GM12878 (cell line): ENCODE measurements around the gene MORC1. TPM values are rescaled to one million over a fixed set of nuclear protein-coding genes. Genes with fewer than 3 reads are reported as not detected.
"Not testable (repeated sequence)": the region's sequence is repeated elsewhere in the genome, so short reads cannot be mapped to it uniquely, and the experiment has no call there.

Experiments
- ATAC-seq: fragments of 200-7000 bp; cut with Tn5 transposase; 3 replicates; pipeline ENCODE4 v1.9.1; 2020; ENCODE audit warnings: mild to moderate bottlenecking, moderate library complexity
- BruUV-seq: library from RNA; stranded (reverse); fragments of 400-500 nt; replicated peaks from 2 replicates; lab custom pipeline; 2021; lab: Mats Ljungman, UMichigan
- CTCF ChIA-PET: fragments of 300-600 bp; sonication (Branson Sonifier 250); formaldehyde crosslinking; extraction: SDS; loops from one replicate; lab custom pipeline; 2021; ENCODE audit warnings: inconsistent platforms; lab: Yijun Ruan, JAX
- POLR2A ChIA-PET: fragments of 350-600 bp; formaldehyde crosslinking; extraction: SDS; loops from one replicate; lab custom pipeline; 2021; ENCODE audit warnings: inconsistent platforms; lab: Charles Lee
- RAD21 ChIA-PET: fragments of 300-600 bp; sonication (Branson Sonifier 250); formaldehyde crosslinking; loops from one replicate; lab custom pipeline; 2023; ENCODE audit warnings: antibody characterized with exemption; ENCODE audit not compliant: unreplicated experiment; lab: Charles Lee
- SMC1A ChIA-PET: fragments of 300-600 bp; sonication (Branson Sonifier 250); formaldehyde crosslinking; loops from one replicate; lab custom pipeline; 2023; ENCODE audit not compliant: unreplicated experiment, uncharacterized antibody; lab: Charles Lee
- DNase-seq: peaks from one replicate; pipeline ENCODE4 v3.0.0-alpha.2; 2011; ENCODE audit warnings: low read depth, low spot score
- FAIRE-seq: peaks from 3 replicates; lab custom pipeline; 2011; peaks lifted over from hg19 to GRCh38; lab: Jason Lieb, UNC
- H2AFZ ChIP-seq: 2 replicates; pipeline ENCODE4 v1.6.0; 2011; ENCODE audit warnings: low read depth, low read length, control low read depth; ENCODE audit not compliant: control insufficient read depth
- H3K27ac ChIP-seq: 2 replicates; pipeline ENCODE4 v1.5.1; 2011; ENCODE audit warnings: control low read depth; ENCODE audit not compliant: control insufficient read depth, insufficient read depth
- H3K27me3 ChIP-seq, 2 experiments: replicated peaks in 1 of 2; 2 replicates each; pipeline versions ENCODE4 v1.6.0 to v1.6.1; 2011; ENCODE audit warnings: low read length in 1 of 2; ENCODE audit not compliant: control insufficient read depth in 2 of 2, insufficient read depth in 2 of 2
- H3K36me3 ChIP-seq, 2 experiments: 2 replicates each; pipeline ENCODE4 v1.5.1; 2011; ENCODE audit warnings: low read length in 1 of 2; ENCODE audit not compliant: control insufficient read depth in 2 of 2, insufficient read depth in 2 of 2
- H3K4me1 ChIP-seq: 2 replicates; pipeline ENCODE4 v1.6.1; 2011; ENCODE audit warnings: mild to moderate bottlenecking, low read length, moderate library complexity, mixed read lengths; ENCODE audit not compliant: control insufficient read depth, insufficient read depth
- H3K4me2 ChIP-seq: 2 replicates; pipeline ENCODE4 v1.6.0; 2011; ENCODE audit warnings: control low read depth; ENCODE audit not compliant: control insufficient read depth, insufficient read depth
- H3K4me3 ChIP-seq: fragments of 200-600 bp; sonication (generic); 2 replicates; pipeline ENCODE4 v1.5.1; 2016
- H3K79me2 ChIP-seq: 2 replicates; pipeline ENCODE4 v1.6.0; 2011; ENCODE audit warnings: low read length; ENCODE audit not compliant: control insufficient read depth, insufficient read depth
- H3K9ac ChIP-seq: 2 replicates; pipeline ENCODE4 v1.8.0; 2011; ENCODE audit warnings: low read length, control low read depth, mixed read lengths; ENCODE audit not compliant: control insufficient read depth, insufficient read depth
- H3K9me3 ChIP-seq: replicated peaks from 3 replicates; pipeline ENCODE4 v1.5.1; 2011; ENCODE audit warnings: mild to moderate bottlenecking, low read length; ENCODE audit not compliant: control insufficient read depth, insufficient read depth
- H4K20me1 ChIP-seq: 2 replicates; pipeline ENCODE4 v1.6.0; 2011; ENCODE audit not compliant: control insufficient read depth, insufficient read depth
- ATF3 ChIP-seq: IDR thresholded peaks from 2 replicates; pipeline ENCODE4 v1.6.1; 2011; ENCODE audit warnings: low read depth, mild to moderate bottlenecking, low read length, moderate library complexity, borderline replicate concordance; ENCODE audit errors: extremely low read depth
- CBFB ChIP-seq: IDR thresholded peaks from 2 replicates; pipeline ENCODE4 v1.6.1; 2016; ENCODE audit warnings: antibody characterized with exemption, low read depth
- CHD1 ChIP-seq: IDR thresholded peaks from 2 replicates; pipeline ENCODE4 v1.6.1; 2012; ENCODE audit warnings: low read depth, low read length, improper control_type of control experiment
- FOXM1 ChIP-seq: IDR thresholded peaks from 2 replicates; pipeline ENCODE4 v1.6.1; 2012; ENCODE audit warnings: low read depth, mild to moderate bottlenecking, inconsistent platforms, low read length, moderate library complexity
- GATAD2B ChIP-seq: fragments of 450-650 bp; conservative IDR thresholded peaks from 2 replicates; pipeline ENCODE4 v1.6.1; 2017; ENCODE audit warnings: low read depth, mild to moderate bottlenecking, moderate library complexity
- HDGF ChIP-seq: fragments of 450-650 bp; IDR thresholded peaks from 2 replicates; pipeline ENCODE4 v1.6.1; 2016; ENCODE audit warnings: antibody characterized with exemption
- IRF4 ChIP-seq: IDR thresholded peaks from 2 replicates; pipeline ENCODE4 v1.6.1; 2011; ENCODE audit warnings: low read depth, low read length
- KLF5 ChIP-seq: fragments of 450-650 bp; IDR thresholded peaks from 2 replicates; pipeline ENCODE4 v1.6.1; 2014; ENCODE audit warnings: mild to moderate bottlenecking; ENCODE audit not compliant: partially characterized antibody
- MXI1 ChIP-seq: fragments of 150-350 bp; IDR thresholded peaks from 2 replicates; pipeline ENCODE4 v1.6.1; 2011; ENCODE audit warnings: low read depth, mild to moderate bottlenecking, inconsistent platforms, low read length, improper control_type of control experiment
- NR2C1 ChIP-seq: fragments of 450-650 bp; IDR thresholded peaks from 2 replicates; pipeline ENCODE4 v1.6.1; 2017; ENCODE audit warnings: antibody characterized with exemption, mild to moderate bottlenecking, moderate library complexity
- PAX8 ChIP-seq: fragments of 450-650 bp; IDR thresholded peaks from 2 replicates; pipeline ENCODE4 v1.6.1; 2017; ENCODE audit warnings: mild to moderate bottlenecking, moderate library complexity
- RAD51 ChIP-seq: fragments of 450-650 bp; IDR thresholded peaks from 2 replicates; pipeline ENCODE4 v1.6.1; 2016; ENCODE audit warnings: moderate library complexity, mild to moderate bottlenecking, inconsistent platforms
- RELB ChIP-seq: fragments of 450-650 bp; IDR thresholded peaks from 2 replicates; pipeline ENCODE4 v1.6.1; 2017; ENCODE audit warnings: low read depth, mild to moderate bottlenecking, moderate library complexity
- SIX5 ChIP-seq: IDR thresholded peaks from 2 replicates; pipeline ENCODE4 v1.6.1; 2011; ENCODE audit warnings: mild to moderate bottlenecking, low read depth, low read length, moderate library complexity; ENCODE audit not compliant: severe bottlenecking
- SMAD5 ChIP-seq: IDR thresholded peaks from 2 replicates; pipeline ENCODE4 v1.6.1; 2016; ENCODE audit warnings: antibody characterized with exemption, low read depth
- STAT1 ChIP-seq: fragments of 450-650 bp; conservative IDR thresholded peaks from 2 replicates; pipeline ENCODE4 v1.6.1; 2014; ENCODE audit warnings: antibody characterized with exemption, mild to moderate bottlenecking
- STAT3 ChIP-seq: IDR thresholded peaks from 2 replicates; pipeline ENCODE4 v1.6.1; 2011; ENCODE audit warnings: low read depth, low read length, improper control_type of control experiment
- YY1 ChIP-seq: IDR thresholded peaks from 2 replicates; pipeline ENCODE4 v1.6.1; 2011; ENCODE audit warnings: low read depth, mild to moderate bottlenecking, low read length
- WGBS: methylation state at CpG from one replicate; pipeline ENCODE4 v1.1.6; 2016; ENCODE audit warnings: low lambda C conversion rate; ENCODE audit not compliant: insufficient replicate concordance, insufficient coverage; ENCODE audit errors: missing lambda C conversion rate; 5-methylcytosine and 5-hydroxymethylcytosine counted together
- in situ Hi-C: fragments of 300-500 bp; cut with MboI; formaldehyde crosslinking; loops from 9 replicates; pipeline ENCODE4 v1.14.3; 2018; ENCODE audit warnings: mixed read lengths
- intact Hi-C: fragments of 100-400 bp; cut with micrococcal nuclease; formaldehyde crosslinking; loops from one replicate; pipeline ENCODE4 v1.14.2; 2022; ENCODE audit not compliant: unreplicated experiment
- polyA plus RNA-seq, 11 experiments: library from polyadenylated mRNA; depleted of rRNA in 4 of 11; unstranded in 6 of 11; stranded (reverse) in 5 of 11; fragments of >200 nt; fragmentation: Nextera tagmentation in 4 of 11; fragmentation: Illumina TruSeq in 1 of 11; extraction: Ambion mirVana in 4 of 11; extraction: Trizol in 1 of 11; gene quantifications; 1 replicate in 1 of 11; 2 replicates in 10 of 11; pipeline versions ENCODE4 v1.2.1 to v1.2.3, GENCODE V29; 2011 to 2016; ENCODE audit warnings: inconsistent platforms in 2 of 11, missing spikeins in 2 of 11, low read depth in 1 of 11
- total RNA-seq, 4 experiments: library from RNA; depleted of rRNA in 3 of 4; stranded (reverse); fragments of >200 nt in 3 of 4; fragmentation: Illumina TruSeq in 1 of 4; extraction: Trizol in 1 of 4; gene quantifications; 2 replicates each; pipeline versions ENCODE4 v1.2.1 to v1.2.3, GENCODE V29; 2013 to 2021

MORC1 gene
- total and polyA plus RNA-seq, 10 of the 15 experiments (the other 5 are each of a cell fraction or from before 2014, with no cell fraction given): 0.18 TPM; not detected in 9

- no peaks in the 10 kb centered on the region for H3K9me3 ChIP-seq
- no peak for DNase-seq
- no peaks in the 10 kb centered on the region for H3K27me3 ChIP-seq
- H3K4me1 ChIP-seq: no peaks in the 10 kb centered on the region
- H4K20me1 ChIP-seq: no peaks in the 10 kb centered on the region
- CTCF ChIA-PET: no interaction called here
- no peak within 1 kb of the TSS for H2AFZ ChIP-seq
- POLR2A ChIA-PET: no interaction called here
- H3K4me2 ChIP-seq: no peak within 1 kb of the TSS
- RAD21 ChIA-PET: no interaction called here
- no peak within 1 kb of the TSS for H3K4me3 ChIP-seq
- in situ Hi-C loops (no loop called here), intact Hi-C loops (no loop called here)
- 6% methylated on average over 3 of the region's 3 CpGs for WGBS
- H3K27ac ChIP-seq: no peak within 1 kb of the TSS
- FAIRE-seq: no peak
- no peak for TF ChIP-seq KLF5
- TF ChIP-seq IRF4: no peak
- no peak for TF ChIP-seq STAT1
- TF ChIP-seq CHD1: no peak
- no peak for TF ChIP-seq FOXM1
- TF ChIP-seq RAD51: no peak
- no peak for TF ChIP-seq SMAD5
- no peak for TF ChIP-seq ATF3
- no peak for TF ChIP-seq RELB
- TF ChIP-seq NR2C1: no peak
- TF ChIP-seq STAT3: no peak
- no peak for TF ChIP-seq YY1
- no peak for TF ChIP-seq HDGF
- no peak for TF ChIP-seq CBFB
- no peak for TF ChIP-seq GATAD2B
- no peak for TF ChIP-seq SIX5
- TF ChIP-seq PAX8: no peak
- TF ChIP-seq MXI1: no peak
- no peak for ATAC-seq
- SMC1A ChIA-PET: no interaction called here
- H3K9ac ChIP-seq: no peak within 1 kb of the TSS
- no peaks in the 10 kb centered on the region for H3K79me2 ChIP-seq
- H3K36me3 ChIP-seq: no peaks in the 10 kb centered on the region
- BruUV-seq: no TSS peak
Observed at GRCh38 chr3:109136523-109136922, 18.6 kb upstream of the MORC1 start, which contains the start of gene C3orf85. Gene C3orf85 (plus strand): TSS chr3:109136719. CDS start chr3:109136848, 129 bp downstream.

GRCh38 chr3:109133474-109133816 is 15.5 kb upstream of the MORC1 start:
- intact Hi-C loops, H3K36me3 ChIP-seq, DNase-seq, H3K4me2 ChIP-seq, BruUV-seq, H3K4me3 ChIP-seq, H2AFZ ChIP-seq, SMC1A ChIA-PET, H3K9ac ChIP-seq, H3K27me3 ChIP-seq, H3K4me1 ChIP-seq, H3K79me2 ChIP-seq, H3K27ac ChIP-seq, FAIRE-seq, H3K9me3 ChIP-seq, in situ Hi-C loops, ATAC-seq, POLR2A ChIA-PET, H4K20me1 ChIP-seq: not testable (repeated sequence)
- ChIA-PET RAD21 (interaction anchor here (0.6 kb wide), 1 partner anchor 15 kb away, joined by 3 read pairs; no protein-coding TSS in a partner anchor), CTCF (interaction anchor here (0.6 kb wide), 1 partner anchor 35 kb away, joined by 3 read pairs; no protein-coding TSS in a partner anchor)
- WGBS: 63% methylated on average over 1 of the region's 5 CpGs
